Neural progenitor cell (in vitro differentiated cells): ENCODE data around the gene CMPK2. TPM values are rescaled to one million over a fixed set of nuclear protein-coding genes. Genes with fewer than 3 reads are reported as not detected.

Experiments
- DNase-seq: peaks from one replicate; pipeline ENCODE4 v3.0.0-alpha.2; 2016; ENCODE audit warnings: low spot score
- H2AFZ ChIP-seq: fragments of 200-600 bp; sonication (generic); replicated peaks from 2 replicates; pipeline ENCODE4 v1.6.1; 2016; ENCODE audit warnings: antibody characterized with exemption
- H3F3A ChIP-seq: fragments of 200-600 bp; sonication (generic); 2 replicates; pipeline ENCODE4 v1.6.1; 2016; ENCODE audit warnings: antibody characterized with exemption, low read depth
- H3K27ac ChIP-seq: fragments of 200-600 bp; sonication (generic); 2 replicates; pipeline ENCODE4 v1.5.1; 2016; ENCODE audit warnings: mild to moderate bottlenecking
- H3K27me3 ChIP-seq: fragments of 200-600 bp; sonication (generic); 2 replicates; pipeline ENCODE4 v1.6.1; 2016; ENCODE audit warnings: mild to moderate bottlenecking, moderate library complexity
- H3K36me3 ChIP-seq: fragments of 200-600 bp; sonication (generic); 2 replicates; pipeline ENCODE4 v1.5.1; 2016
- H3K4me1 ChIP-seq: fragments of 200-600 bp; sonication (generic); 2 replicates; pipeline ENCODE4 v1.6.1; 2016; ENCODE audit warnings: mixed run types
- H3K4me2 ChIP-seq: fragments of 200-600 bp; sonication (generic); 2 replicates; pipeline ENCODE4 v1.6.1; 2016
- H3K4me3 ChIP-seq: fragments of 200-600 bp; sonication (generic); 2 replicates; pipeline ENCODE4 v1.5.1; 2016
- H3K79me2 ChIP-seq: fragments of 200-600 bp; sonication (generic); 2 replicates; pipeline ENCODE4 v1.6.1; 2016; ENCODE audit warnings: low read depth
- H3K9ac ChIP-seq: fragments of 200-600 bp; sonication (generic); 2 replicates; pipeline ENCODE4 v1.6.1; 2016
- H3K9me3 ChIP-seq: fragments of 200-600 bp; sonication (generic); 2 replicates; pipeline ENCODE4 v1.5.1; 2016; ENCODE audit warnings: low read depth
- H4K20me1 ChIP-seq: fragments of 200-600 bp; sonication (generic); 2 replicates; pipeline ENCODE4 v1.6.1; 2016; ENCODE audit warnings: low read depth
- H3K27ac Mint-ChIP-seq: 3 replicates; pipeline ENCODE4 v1.8.0; 2021; ENCODE audit warnings: mixed read lengths
- H3K27me3 Mint-ChIP-seq: 2 replicates; pipeline ENCODE4 v1.8.0; 2022; ENCODE audit warnings: low read depth, mild to moderate bottlenecking, inconsistent platforms, moderate library complexity, mixed read lengths; ENCODE audit not compliant: insufficient read depth
- H3K36me3 Mint-ChIP-seq: 3 replicates; pipeline ENCODE4 v1.8.0; 2021; ENCODE audit warnings: mixed read lengths
- H3K4me1 Mint-ChIP-seq: 3 replicates; pipeline ENCODE4 v1.8.0; 2021; ENCODE audit warnings: mixed read lengths
- H3K4me3 Mint-ChIP-seq: 3 replicates; pipeline ENCODE4 v1.8.0; 2021; ENCODE audit warnings: mild to moderate bottlenecking, moderate library complexity, mixed read lengths
- H3K9me3 Mint-ChIP-seq: 3 replicates; pipeline ENCODE4 v1.8.0; 2020; ENCODE audit warnings: mixed read lengths
- CTCF ChIP-seq: fragments of 200-600 bp; sonication (generic); IDR thresholded peaks from 2 replicates; pipeline ENCODE4 v1.5.1; 2017; ENCODE audit warnings: antibody characterized with exemption, mild to moderate bottlenecking
- EZH2 ChIP-seq: fragments of 200-600 bp; sonication (generic); IDR thresholded peaks from 2 replicates; pipeline ENCODE4 v1.6.1; 2017; ENCODE audit warnings: antibody characterized with exemption, mild to moderate bottlenecking, moderate library complexity
- EZH2phosphoT487 ChIP-seq: fragments of 200-600 bp; sonication (generic); IDR thresholded peaks from 2 replicates; pipeline ENCODE4 v1.6.1; 2017; ENCODE audit warnings: antibody characterized with exemption
- total RNA-seq: library from RNA; depleted of rRNA; stranded (reverse); fragments of >200 nt; gene quantifications from 2 replicates; pipeline ENCODE4 v1.2.3, GENCODE V29; 2015; ENCODE audit warnings: low replicate concordance

The CMPK2 gene
- total RNA-seq, 1 donor from 2014 or later = not detected

- peaks cover 6% of the 10 kb centered on the region for H3K9me3 Mint-ChIP-seq
- Histone ChIP-seq H4K20me1 (no peaks in the 10 kb centered on the region), H3F3A (no peaks in the 10 kb centered on the region), H3K4me3 (no peak overlapping the region), H3K9me3 (no peaks in the 10 kb centered on the region), H3K27ac (no peak overlapping the region), H3K9ac (no peak overlapping the region), H3K79me2 (no peaks in the 10 kb centered on the region), H3K4me2 (no peak overlapping the region), H2AFZ (no peak overlapping the region), H3K4me1 (peaks cover 3% of the 10 kb centered on the region), H3K27me3 (peaks cover 1% of the 10 kb centered on the region), H3K36me3 (no peaks in the 10 kb centered on the region)
- H3K27ac Mint-ChIP-seq = no peak overlapping the region
- H3K27me3 Mint-ChIP-seq = no peaks in the 10 kb centered on the region
- TF ChIP-seq EZH2 (no peak), CTCF (no peak), EZH2phosphoT487 (no peak)
- no peak overlapping the region for H3K4me3 Mint-ChIP-seq
- peaks cover 15% of the 10 kb centered on the region for H3K4me1 Mint-ChIP-seq
- no peaks in the 10 kb centered on the region for H3K36me3 Mint-ChIP-seq
- no peak for DNase-seq
These were observed 52.1 kb downstream of the CMPK2 start for GRCh38 chr2:6813573-6813972.

GRCh38 chr2:6812857-6813530, 52.7 kb downstream of the CMPK2 start:
- H3K4me3 ChIP-seq = no peak overlapping the region
- Mint-ChIP-seq H3K36me3 (no peaks in the 10 kb centered on the region), H3K4me3 (no peak overlapping the region), H3K4me1 (peaks cover 15% of the 10 kb centered on the region), H3K27ac (peak overlapping the region; percentile 1), H3K27me3 (no peaks in the 10 kb centered on the region), H3K9me3 (peaks cover 6% of the 10 kb centered on the region)
- H3K27ac ChIP-seq = no peak overlapping the region
- peaks cover 4% of the 10 kb centered on the region for H3K27me3 ChIP-seq
- no peaks in the 10 kb centered on the region for H3K79me2 ChIP-seq
- no peaks in the 10 kb centered on the region for H4K20me1 ChIP-seq
- no peaks in the 10 kb centered on the region for H3K9me3 ChIP-seq
- no peak overlapping the region for H3K4me2 ChIP-seq
- no peak for TF ChIP-seq EZH2
- TF ChIP-seq EZH2phosphoT487 = no peak
- no peak for TF ChIP-seq CTCF
- peaks cover 3% of the 10 kb centered on the region for H3K4me1 ChIP-seq
- H3K9ac ChIP-seq = no peak overlapping the region
- no peaks in the 10 kb centered on the region for H3F3A ChIP-seq
- no peak overlapping the region for H2AFZ ChIP-seq
- DNase-seq = no peak
- no peaks in the 10 kb centered on the region for H3K36me3 ChIP-seq

- H3K27ac ChIP-seq = no peak overlapping the region
- peaks cover 11% of the 10 kb centered on the region for H3K27me3 ChIP-seq
- no peak overlapping the region for H3K9ac ChIP-seq
- no peak overlapping the region for H2AFZ ChIP-seq
- no peak overlapping the region for H3K27ac Mint-ChIP-seq
- no peak overlapping the region for H3K4me2 ChIP-seq
- no peak for DNase-seq
- no peaks in the 10 kb centered on the region for H3K36me3 ChIP-seq
- H3K27me3 Mint-ChIP-seq = peaks cover 6% of the 10 kb centered on the region
- peaks cover 28% of the 10 kb centered on the region for H3K4me1 Mint-ChIP-seq
- no peaks in the 10 kb centered on the region for H3K36me3 Mint-ChIP-seq
- no peaks in the 10 kb centered on the region for H3K9me3 ChIP-seq
- H3K79me2 ChIP-seq = no peaks in the 10 kb centered on the region
- peaks cover 11% of the 10 kb centered on the region for H3F3A ChIP-seq
- TF ChIP-seq EZH2 (no peak), EZH2phosphoT487 (no peak), CTCF (no peak)
- H3K9me3 Mint-ChIP-seq = peaks cover 2% of the 10 kb centered on the region
- no peaks in the 10 kb centered on the region for H4K20me1 ChIP-seq
- no peak overlapping the region for H3K4me3 Mint-ChIP-seq
- H3K4me3 ChIP-seq = no peak overlapping the region
- peaks cover 13% of the 10 kb centered on the region for H3K4me1 ChIP-seq
These were observed 54.7 kb downstream of the CMPK2 start for GRCh38 chr2:6810961-6811360.
